ENCODE data around the gene ZC3H7A. TPM values are rescaled to one million over a fixed set of nuclear protein-coding genes. Genes with fewer than 3 reads are reported as not detected.
A peak's percentile ranks its signal among the peaks of the same experiment; 100 is the strongest.

ZC3H7A gene
- total and polyA plus RNA-seq, 2 of the 13 experiments (the other 11 are each of a cell fraction or from before 2014, with no cell fraction given), result 29.2 to 36.8 TPM

- TF ChIP-seq ZSCAN5A (CRISPR knock-in tag; IDR thresholded peaks at IDR 0.05; ENCODE audit: borderline replicate concordance), result no peak
- TF ChIP-seq ZNF710 (CRISPR knock-in tag; IDR thresholded peaks at IDR 0.05; ENCODE audit: borderline replicate concordance), result peak; percentile 73; the same call in 1 of the 2 replicates
- peak; percentile 95 for TF ChIP-seq ZNF770 (CRISPR knock-in tag; IDR thresholded peaks at IDR 0.05)
- TF ChIP-seq PHF20 (CRISPR knock-in tag; IDR thresholded peaks at IDR 0.05), result no peak
- TF ChIP-seq ZHX2 (IDR thresholded peaks at IDR 0.05; ENCODE audit: low read depth), result 0 out of 2 replicates have a peak, but pooled peaks have one; percentile 40
- TF ChIP-seq ZHX2 (CRISPR knock-in tag; IDR thresholded peaks at IDR 0.05; ENCODE audit: borderline replicate concordance), result peak; percentile 83; the same call in 1 of the 2 replicates
- TF ChIP-seq ZNF282 (IDR thresholded peaks at IDR 0.05; ENCODE audit: partially characterized antibody), result no peak
- no peak; the same call in 1 of the 2 replicates for TF ChIP-seq ZFX (CRISPR knock-in tag; IDR thresholded peaks at IDR 0.05; ENCODE audit: low read depth)
- 0 out of 2 replicates have a peak, but pooled peaks have one; percentile 61 for TF ChIP-seq ZNF513 (CRISPR knock-in tag; conservative IDR thresholded peaks at IDR 0.05)
- no peak for TF ChIP-seq ZFP36L2 (CRISPR knock-in tag; IDR thresholded peaks at IDR 0.05)
- peak; percentile 56; the same call in 1 of the 2 replicates for TF ChIP-seq ZNF549 (CRISPR knock-in tag; IDR thresholded peaks at IDR 0.05)
- TF ChIP-seq ELK4 (CRISPR knock-in tag; IDR thresholded peaks at IDR 0.05; ENCODE audit: borderline replicate concordance), result no peak
- no peak for TF ChIP-seq MXD4 (CRISPR knock-in tag; IDR thresholded peaks at IDR 0.05)
These were observed 48.4 kb downstream of the ZC3H7A start (continued) for GRCh38 chr16:11748404-11749254.

All from HepG2 (cell line).